Measurements from ENCODE around the gene NPC1. TPM values are rescaled to one million over a fixed set of nuclear protein-coding genes. Genes with fewer than 3 reads are reported as not detected.

The NPC1 gene
- total RNA-seq, 1 experiment from 2014 or later, result 51.6 TPM

- Histone ChIP-seq H3K4me2 (ENCODE audit: low read length) (no peak overlapping the region), H3K4me3 (replicated peaks in 1 of 2; ENCODE audit: low read depth in 1 of 2, low read length in 2 of 2) (no peak overlapping the region), H3K27me3 (ENCODE audit: insufficient read depth, low read length) (no peaks in the 10 kb centered on the region), H2AFZ (ENCODE audit: low read depth, low read length, poor library complexity, severe bottlenecking) (no peak overlapping the region), H3K9me2 (ENCODE audit: insufficient read depth) (no peaks in the 10 kb centered on the region), H4K20me1 (ENCODE audit: insufficient read depth) (no peaks in the 10 kb centered on the region), H3K4me1 (ENCODE audit: control insufficient read depth in 1 of 2, insufficient read depth in 2 of 2, low read length in 2 of 2) (no peaks in the 10 kb centered on the region), H3K9ac (ENCODE audit: low read length) (no peak overlapping the region), H3K36me3 (ENCODE audit: control insufficient read depth in 1 of 2, insufficient read depth in 2 of 2, low read length in 2 of 2) (peaks cover 53 to 66% of the 10 kb centered on the region in 2 experiments), H3K79me2 (ENCODE audit: insufficient read depth, low read length) (no peaks in the 10 kb centered on the region), H3K27ac (ENCODE audit: low read depth, low read length) (no peak overlapping the region), H3K9me3 (ENCODE audit: control insufficient read depth in 1 of 2, insufficient read depth in 1 of 2, low read depth in 1 of 2, low read length in 2 of 2) (no peaks in the 10 kb centered on the region)
- RAD21 ChIA-PET (ENCODE audit: low non-redundant PET in 1 of 2, low total read pairs in 2 of 2, uncharacterized antibody in 2 of 2, unreplicated experiment in 2 of 2), result interaction anchor here in 1 of 2 experiments (1.2 kb wide), 1 partner anchor 22 kb away, joined by 3 read pairs; no protein-coding TSS in a partner anchor
- intact Hi-C loops (cut with micrococcal nuclease), result no loop called here
- CTCF ChIA-PET, result no interaction called here
- TF ChIP-seq ZBTB33 (IDR thresholded peaks at IDR 0.05; ENCODE audit: extremely low read depth, insufficient replicate concordance, low read length) (no peak), EZH2 (IDR thresholded peaks at IDR 0.05) (no peak), POLR2AphosphoS5 (IDR thresholded peaks at IDR 0.05; ENCODE audit: low read depth, low read length) (no peak), EZH2phosphoT487 (IDR thresholded peaks at IDR 0.05; ENCODE audit: borderline replicate concordance) (no peak), ELF1 (IDR thresholded peaks at IDR 0.05; ENCODE audit: borderline replicate concordance, low read depth) (no peak), CEBPB (IDR thresholded peaks at IDR 0.05; ENCODE audit: low read depth) (no peak), ZNF274 (IDR thresholded peaks at IDR 0.05; ENCODE audit: low read depth, low read length) (no peak), REST (IDR thresholded peaks at IDR 0.05; ENCODE audit: low read depth) (no peak), SRF (IDR thresholded peaks at IDR 0.05; ENCODE audit: low read depth) (no peak), SIN3A (IDR thresholded peaks at IDR 0.05; ENCODE audit: low read depth) (no peak), RAD21 (IDR thresholded peaks at IDR 0.05; ENCODE audit: low read depth) (no peak), ZFX (IDR thresholded peaks at IDR 0.05) (no peak), EGR1 (IDR thresholded peaks at IDR 0.05; ENCODE audit: low read depth) (no peak), POLR2A (IDR thresholded peaks at IDR 0.05; ENCODE audit: borderline replicate concordance, extremely low read depth, insufficient read depth, insufficient read length) (no peak), ATF3 (IDR thresholded peaks at IDR 0.05) (no peak), SP1 (IDR thresholded peaks at IDR 0.05; ENCODE audit: low read depth) (no peak), YY1 (IDR thresholded peaks at IDR 0.05; ENCODE audit: extremely low read depth, insufficient replicate concordance, low read depth, low read length) (no peak), TCF7L2 (IDR thresholded peaks at IDR 0.05; ENCODE audit: borderline replicate concordance, extremely low read depth, insufficient read depth, insufficient read length) (no peak)
- no TSS peak for BruUV-seq (replicated peaks)
- POLR2A ChIA-PET, result no interaction called here
- no peak for DNase-seq (ENCODE audit: low read depth, low spot score)
- ATAC-seq, result no peak
These were observed 46.3 kb downstream of the NPC1 start for GRCh38 chr18:23539911-23540525.
